ENCODE data around the gene AGO3.
A peak's percentile ranks its signal among the peaks of the same experiment; 100 is the strongest.
"Not testable (repeated sequence)": the region's sequence is repeated elsewhere in the genome, so short reads cannot be mapped to it uniquely, and the experiment has no call there.

The AGO3 gene

DNA sequence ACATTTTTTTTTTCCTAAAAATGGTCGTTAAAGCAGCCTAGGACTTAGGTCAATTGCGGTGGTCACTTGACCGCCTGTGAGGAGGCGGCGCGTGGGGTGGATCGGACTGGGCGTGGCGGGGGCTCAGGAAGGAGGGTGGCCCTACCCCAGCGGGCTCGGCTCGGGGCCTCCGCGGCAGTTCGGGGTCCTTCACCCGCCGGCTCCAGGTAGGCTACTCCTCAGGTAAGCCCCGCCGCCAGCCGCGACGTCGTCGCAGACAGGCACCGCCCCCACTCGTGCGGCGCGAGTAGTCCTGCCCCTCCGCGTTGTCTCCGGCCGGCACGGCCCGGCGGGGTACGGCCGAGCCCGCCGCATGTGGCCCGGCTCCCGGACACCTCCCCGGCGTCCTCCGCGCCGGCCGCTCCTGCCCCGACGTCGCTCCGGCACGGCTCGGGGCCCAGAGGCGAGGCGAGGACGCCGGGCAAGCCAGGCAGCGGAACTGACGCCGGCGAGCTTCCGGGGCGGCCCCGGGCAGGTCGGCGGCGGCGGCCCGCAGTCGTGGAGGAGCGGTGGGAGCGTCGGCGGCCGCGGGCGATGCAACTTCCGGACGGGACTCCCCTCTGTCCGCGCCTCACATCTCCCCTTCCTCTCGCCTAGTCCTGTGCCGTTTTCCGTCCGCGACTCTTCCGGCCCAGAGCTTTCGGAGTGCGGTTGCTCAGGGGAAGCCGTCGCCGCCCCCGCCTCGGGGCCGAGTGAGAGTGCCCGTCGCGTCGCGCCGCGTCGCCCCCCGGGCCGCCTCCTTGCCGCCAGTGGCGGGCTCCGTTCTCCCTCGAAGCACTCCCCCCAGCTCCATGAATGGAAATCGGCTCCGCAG is at the start of gene AGO3:
Gene AGO3, plus strand, starts transcription at position 513 of the 853 bp plus-strand sequence. Its CDS starts 322 bp downstream, at position 835.
- peak; percentile 93 for DNase-seq

DNA sequence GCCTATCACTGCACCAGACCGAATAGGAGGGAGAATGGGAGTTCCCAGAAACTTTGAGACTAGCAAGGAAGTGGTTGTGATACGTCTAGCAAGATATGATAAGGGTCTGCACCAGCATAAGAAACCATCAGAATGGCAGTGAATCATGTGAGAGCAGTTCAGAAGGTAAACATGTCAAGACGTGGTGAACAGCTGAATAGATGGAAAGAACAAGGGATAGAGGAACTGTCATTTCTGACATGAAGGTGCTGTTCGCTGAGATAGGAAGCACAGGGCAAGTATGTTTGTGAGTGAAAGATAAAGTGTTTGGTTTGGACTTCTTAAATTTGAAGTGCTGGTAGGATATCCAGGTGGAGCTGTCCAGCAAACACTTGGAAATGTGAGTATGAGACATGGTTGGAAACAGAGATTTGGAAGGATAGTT is 49.0 kb upstream of the AGO3 start:
- DNase-seq, result no peak

DNA sequence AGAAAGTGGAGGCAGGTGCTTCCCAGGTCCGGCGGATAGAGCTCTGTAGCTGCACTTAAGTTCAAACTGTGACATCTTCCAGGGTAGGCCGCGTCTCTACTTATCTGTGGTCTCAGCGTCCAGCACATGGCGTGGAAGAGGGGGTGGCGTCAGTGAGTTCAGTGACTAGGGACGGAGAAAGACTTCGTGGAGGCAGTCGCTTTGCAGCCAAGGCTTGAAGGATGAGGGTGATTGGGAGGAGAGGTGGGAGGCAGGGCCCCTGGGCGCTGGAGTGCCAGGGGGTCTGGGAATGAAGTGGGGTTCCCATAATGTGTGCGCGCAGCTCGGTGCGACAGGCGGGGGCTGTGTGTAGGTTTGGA is 48.3 kb upstream of the AGO3 start:
- DNase-seq, result no peak

- peak; percentile 98 for DNase-seq
These were observed 47.8 kb upstream of the AGO3 start, which contains the start of gene AGO1 for GRCh38 chr1:35882945-35883634. TSS of gene AGO1 (plus strand) at chr1:35883209. CDS start at chr1:35883422, 213 bp downstream.

- peak; percentile 50 for DNase-seq
These were observed 47.2 kb upstream of the AGO3 start for GRCh38 chr1:35883635-35884101.

DNA sequence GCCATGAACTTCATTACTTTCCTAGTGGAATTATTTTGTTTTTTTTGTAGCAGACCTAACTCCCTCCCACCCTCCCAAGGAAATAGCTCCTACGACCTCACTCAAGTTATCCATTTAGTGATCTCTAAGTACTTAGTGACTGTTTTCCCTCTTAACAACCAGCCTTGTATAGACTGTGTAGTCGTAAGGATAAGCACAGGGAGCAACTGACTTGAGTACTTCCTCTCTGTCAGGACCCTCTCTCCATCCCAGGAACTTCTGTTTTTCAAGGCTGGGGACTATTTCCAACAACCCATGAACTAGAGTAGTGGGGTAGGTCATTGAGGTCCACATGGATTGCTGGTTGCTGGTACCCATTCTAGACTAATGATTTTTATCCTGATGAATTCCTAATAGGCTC is 46.0 kb upstream of the AGO3 start:
- DNase-seq, result no peak

- no peak for DNase-seq
These were observed 44.8 kb upstream of the AGO3 start for GRCh38 chr1:35885961-35886558.

DNA sequence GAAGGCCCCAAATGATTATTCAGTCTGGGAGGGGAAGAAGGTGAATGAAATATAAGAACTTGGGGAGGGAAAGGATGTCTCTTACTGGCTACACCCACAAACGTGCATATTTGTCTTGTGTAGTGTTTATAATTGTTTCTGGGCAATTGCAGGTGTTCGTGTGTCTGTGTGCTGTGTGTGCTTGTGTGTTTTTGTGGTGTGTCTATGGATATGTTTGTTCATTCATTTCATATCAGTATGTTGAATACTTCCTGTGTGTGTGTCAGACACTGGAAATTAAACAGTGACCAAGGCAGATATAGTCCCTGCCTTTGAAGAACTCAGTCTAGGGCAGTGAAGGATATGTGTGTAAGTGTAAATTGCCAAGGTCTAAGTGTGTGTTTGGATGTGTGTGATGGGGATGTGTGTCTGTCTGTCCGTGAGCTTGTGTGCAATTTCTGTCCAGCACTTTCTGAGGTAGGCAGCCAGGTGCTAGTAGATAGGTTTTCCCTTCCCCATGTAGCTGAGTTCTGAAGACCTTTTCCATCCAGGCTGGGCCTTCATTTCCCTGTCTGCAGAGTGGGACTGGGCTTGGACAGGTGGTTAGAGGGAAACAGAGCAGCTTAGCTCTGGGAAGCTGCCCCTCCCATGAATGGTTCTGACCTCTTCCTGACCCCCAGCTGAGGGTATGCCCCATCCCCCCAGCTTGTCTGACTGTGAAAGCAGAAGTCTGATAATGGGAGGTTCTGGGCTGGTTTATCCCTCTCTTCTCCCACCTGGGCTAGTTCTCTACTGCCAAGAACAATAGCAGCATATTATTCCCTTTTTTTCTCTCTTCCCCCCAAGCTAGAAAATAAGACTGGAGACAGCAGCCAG is 44.1 kb upstream of the AGO3 start:
- no peak for DNase-seq

- DNase-seq, result no peak
These were observed 43.4 kb upstream of the AGO3 start for GRCh38 chr1:35887508-35887907.

GRCh38 chr1:35888255-35888654 is 42.6 kb upstream of the AGO3 start:
- DNase-seq, result no peak

DNA sequence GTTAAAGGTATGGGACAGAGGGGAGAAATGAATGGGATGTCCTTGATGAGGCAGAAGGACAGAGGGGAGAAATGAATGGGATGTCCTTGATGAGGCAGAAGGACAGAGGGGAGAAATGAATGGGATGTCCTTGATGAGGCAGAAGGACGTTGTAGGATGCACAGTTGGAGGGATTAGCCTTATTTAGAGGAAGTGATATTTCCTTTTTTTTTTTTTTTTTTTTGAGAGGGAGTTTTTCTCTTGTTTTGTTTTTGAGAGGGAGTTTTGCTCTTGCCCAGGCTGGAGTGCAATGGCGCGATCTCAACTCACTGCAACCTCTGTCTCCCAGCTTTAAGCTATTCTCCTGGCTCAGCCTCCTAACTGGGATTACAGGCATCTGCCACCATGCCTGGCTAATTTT is 41.9 kb upstream of the AGO3 start:
- DNase-seq, result not testable (repeated sequence)

DNA sequence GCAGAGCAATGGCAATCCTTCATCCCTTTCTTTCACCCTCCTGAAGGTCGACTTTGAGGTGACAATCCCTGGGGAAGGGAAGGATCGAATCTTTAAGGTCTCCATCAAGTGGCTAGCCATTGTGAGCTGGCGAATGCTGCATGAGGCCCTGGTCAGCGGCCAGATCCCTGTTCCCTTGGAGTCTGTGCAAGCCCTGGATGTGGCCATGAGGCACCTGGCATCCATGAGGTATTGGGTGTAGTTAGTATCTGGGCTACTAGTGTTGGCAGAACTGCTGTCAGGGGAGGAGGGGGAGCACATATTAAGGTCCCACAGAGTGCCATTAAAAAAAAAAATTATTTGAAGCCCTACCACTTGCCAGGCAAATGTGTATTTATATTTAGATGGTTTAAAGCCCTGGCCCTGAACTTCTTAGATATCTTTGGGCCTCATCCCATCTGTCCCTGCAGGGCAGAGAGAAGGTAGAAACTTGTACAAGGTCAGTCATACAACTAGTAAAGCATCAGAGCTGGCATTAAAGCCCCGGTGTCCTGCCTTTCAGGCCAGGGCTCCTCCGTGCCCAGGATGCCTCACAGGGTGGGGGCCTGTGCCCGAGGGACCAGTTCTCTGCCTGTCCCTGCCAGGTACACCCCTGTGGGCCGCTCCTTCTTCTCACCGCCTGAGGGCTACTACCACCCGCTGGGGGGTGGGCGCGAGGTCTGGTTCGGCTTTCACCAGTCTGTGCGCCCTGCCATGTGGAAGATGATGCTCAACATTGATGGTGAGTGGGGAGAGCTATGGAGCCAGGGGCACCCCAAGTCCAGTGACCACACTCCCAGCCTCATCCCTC is 37.6 kb upstream of the AGO3 start:
- no peak for DNase-seq

GRCh38 chr1:35894183-35894582 is 36.7 kb upstream of the AGO3 start:
- DNase-seq, result peak; percentile 19

- DNase-seq, result no peak
These were observed 36.2 kb upstream of the AGO3 start for GRCh38 chr1:35894656-35895055.

DNA sequence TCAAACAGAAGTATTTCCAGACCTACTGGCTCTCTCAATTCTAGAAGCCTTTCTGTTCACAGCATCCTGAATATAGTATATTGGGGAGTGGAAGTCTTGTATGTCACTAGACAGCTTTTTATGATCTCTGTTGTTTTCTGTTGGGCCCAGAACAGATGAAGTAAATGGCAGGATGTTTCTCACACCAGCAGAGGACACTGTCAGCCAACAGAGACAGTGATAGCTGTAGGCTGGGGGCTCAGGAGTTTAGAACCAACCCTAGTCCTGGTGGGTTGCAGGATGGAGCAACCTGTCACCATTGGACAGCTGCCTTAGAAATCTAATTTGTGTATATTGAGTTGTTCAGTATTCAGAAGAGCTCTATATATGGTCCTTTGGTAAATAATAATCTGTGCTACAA is 31.0 kb upstream of the AGO3 start:
- DNase-seq, result no peak

DNA sequence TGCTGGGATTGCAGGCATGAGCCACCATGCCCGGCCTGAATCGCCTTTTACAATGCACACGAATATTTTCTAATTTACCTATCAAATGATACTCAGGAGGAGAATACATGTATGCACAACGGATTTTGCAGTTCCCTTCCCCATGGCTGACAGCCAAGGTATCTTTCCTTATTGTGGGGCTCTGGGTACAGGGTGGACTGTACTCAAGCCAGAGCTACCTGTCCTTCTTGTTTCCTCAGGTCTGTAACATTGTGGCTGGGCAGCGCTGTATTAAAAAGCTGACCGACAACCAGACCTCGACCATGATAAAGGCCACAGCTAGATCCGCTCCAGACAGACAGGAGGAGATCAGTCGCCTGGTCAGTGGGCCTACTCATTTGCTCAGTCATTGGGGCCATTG is 29.7 kb upstream of the AGO3 start:
- DNase-seq, result no peak

GRCh38 chr1:35902671-35903070 is 28.2 kb upstream of the AGO3 start:
- DNase-seq, result no peak

DNA sequence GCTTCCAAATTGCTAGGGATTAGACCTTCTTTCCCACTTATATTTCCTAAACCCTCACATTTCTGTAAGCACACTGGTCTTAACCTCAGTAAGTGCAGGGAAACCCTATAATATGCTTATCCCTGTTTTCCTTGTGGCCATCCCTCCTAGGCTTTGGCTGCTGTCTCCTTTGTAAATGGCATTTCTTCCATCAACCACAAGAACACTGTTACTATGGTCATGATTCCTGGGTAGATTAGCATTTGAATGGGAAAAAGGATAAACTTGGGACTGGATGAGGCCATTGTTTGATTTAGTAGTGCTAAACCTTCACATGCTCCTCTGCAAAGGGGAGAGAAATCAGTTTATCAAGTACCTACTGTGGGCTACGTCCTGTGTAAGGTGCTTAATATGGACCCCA is 16.2 kb upstream of the AGO3 start:
- no peak for DNase-seq

GRCh38 chr1:35915693-35916092 is 15.2 kb upstream of the AGO3 start:
- no peak for DNase-seq

DNA sequence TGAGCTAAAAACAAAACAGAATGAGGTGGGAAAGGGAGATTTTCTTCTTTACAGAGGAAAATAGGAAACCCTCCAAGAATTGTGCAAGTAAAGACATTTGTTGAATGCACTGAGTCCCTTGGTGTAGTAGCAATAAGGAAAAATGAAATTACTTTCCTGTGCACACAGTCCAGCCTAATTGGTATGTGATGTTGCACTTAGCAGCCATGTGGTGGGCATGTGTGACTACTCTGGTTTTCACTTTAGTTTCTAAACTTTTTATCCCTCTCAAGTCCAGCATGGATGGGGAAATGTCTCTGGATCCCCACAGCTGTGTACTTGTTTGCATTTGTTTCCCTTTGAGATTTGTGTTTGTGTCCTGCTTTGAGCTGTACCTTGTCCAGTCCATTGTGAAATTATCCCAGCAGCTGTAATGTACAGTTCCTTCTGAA is 7.1 kb upstream of the AGO3 start:
- no peak for DNase-seq

- no peak for DNase-seq
These were observed 6.1 kb upstream of the AGO3 start for GRCh38 chr1:35924838-35925237.

GRCh38 chr1:35925741-35926140 is 5.2 kb upstream of the AGO3 start:
- DNase-seq, result no peak
